Left lung (tissue), 10 donors: ENCODE measurements around the gene CD164L2. TPM values are rescaled to one million over a fixed set of nuclear protein-coding genes. Genes with fewer than 3 reads are reported as not detected.

Experiments
- ATAC-seq: fragments of 200-7000 bp; cut with Tn5 transposase; one replicate; pipeline ENCODE4 v1.9.1; 2020; ENCODE audit warnings: moderate library complexity
- DNase-seq, 4 donors: peaks; one replicate each; pipeline ENCODE4 v3.0.0-alpha.2; 2013 to 2020
- H3K27ac ChIP-seq, 2 donors: fragments of 200-600 bp; sonication (generic) in 1 of 2; one replicate each; pipeline versions ENCODE4 v1.5.0 to v1.8.0; 2020 to 2021
- H3K27me3 ChIP-seq, 2 donors: fragments of 200-600 bp; sonication (generic) in 1 of 2; one replicate each; pipeline versions ENCODE4 v1.5.0 to v1.8.0; 2020 to 2021
- H3K36me3 ChIP-seq, 2 donors: fragments of 200-600 bp; sonication (generic) in 1 of 2; one replicate each; pipeline versions ENCODE4 v1.5.0 to v1.8.0; 2020 to 2021
- H3K4me1 ChIP-seq, 2 donors: fragments of 200-600 bp; one replicate each; pipeline ENCODE4 v1.8.0; 2021
- H3K4me3 ChIP-seq, 2 donors: fragments of 200-600 bp; sonication (generic) in 1 of 2; one replicate each; pipeline versions ENCODE4 v1.5.0 to v1.8.0; 2020 to 2021; ENCODE audit warnings: mild to moderate bottlenecking in 1 of 2
- H3K9me3 ChIP-seq, 2 donors: fragments of 200-600 bp; sonication (generic) in 1 of 2; one replicate each; pipeline versions ENCODE4 v1.5.0 to v1.8.0; 2020 to 2021
- intact Hi-C, 2 donors: fragments of 100-400 bp; cut with DNase I; formaldehyde crosslinking; loops; one replicate each; pipeline versions ENCODE4 v1.11.2 to v1.14.2; 2022
- polyA plus RNA-seq, 6 donors: library from polyadenylated mRNA; unstranded; fragments of 120-200 nt; gene quantifications; one replicate each; pipeline ENCODE4 v1.2.1, GENCODE V29; 2013; ENCODE audit not compliant: insufficient read length in 6 of 6
- total RNA-seq, 2 donors: library from RNA; stranded (reverse); fragmentation: NEBNext Ultra II Directional; extraction: Animal tissue kit (Norgen Biotek cat#: 25700); gene quantifications; one replicate each; pipeline ENCODE4 v1.2.1, GENCODE V29; 2021
- TF ChIP-seq, protein P1 (sequence below), 2 donors: fragments of 200-600 bp; sonication (generic) in 1 of 2; IDR thresholded peaks; one replicate each; pipeline versions ENCODE4 v1.5.0 to v1.8.0; 2021; ENCODE audit warnings: antibody characterized with exemption in 2 of 2
- donor health status: DM: no; HTN: yes; CAD: no.
- donor health status: DM: no; HTN: no; CAD: no.

The CD164L2 gene
- total and polyA plus RNA-seq, 8 donors: 0.33 to 5.9 (median 1.7) TPM

DNA sequence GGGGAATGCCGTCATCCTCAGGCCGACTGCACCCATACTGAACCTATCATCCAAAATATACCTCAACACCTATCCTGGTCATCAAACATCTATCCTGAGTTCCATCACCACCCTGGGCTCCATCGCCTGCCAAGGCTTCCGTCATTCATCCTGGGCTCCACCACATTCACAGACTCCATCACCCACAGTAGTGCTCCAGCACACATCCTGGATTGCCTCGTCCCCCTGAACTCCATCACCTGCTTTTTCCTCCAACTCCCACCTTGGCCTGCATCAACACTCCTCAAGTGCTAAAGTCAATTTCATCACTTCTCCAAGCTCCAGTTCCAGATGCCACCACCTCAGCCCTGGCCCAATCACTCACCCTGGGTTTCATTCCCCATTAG, 24.2 kb downstream of the CD164L2 start:
- ATAC-seq (no peak), DNase-seq (no peak)
- no peaks in the 10 kb centered on the region for H3K27me3 ChIP-seq
- TF ChIP-seq, protein P1, sequence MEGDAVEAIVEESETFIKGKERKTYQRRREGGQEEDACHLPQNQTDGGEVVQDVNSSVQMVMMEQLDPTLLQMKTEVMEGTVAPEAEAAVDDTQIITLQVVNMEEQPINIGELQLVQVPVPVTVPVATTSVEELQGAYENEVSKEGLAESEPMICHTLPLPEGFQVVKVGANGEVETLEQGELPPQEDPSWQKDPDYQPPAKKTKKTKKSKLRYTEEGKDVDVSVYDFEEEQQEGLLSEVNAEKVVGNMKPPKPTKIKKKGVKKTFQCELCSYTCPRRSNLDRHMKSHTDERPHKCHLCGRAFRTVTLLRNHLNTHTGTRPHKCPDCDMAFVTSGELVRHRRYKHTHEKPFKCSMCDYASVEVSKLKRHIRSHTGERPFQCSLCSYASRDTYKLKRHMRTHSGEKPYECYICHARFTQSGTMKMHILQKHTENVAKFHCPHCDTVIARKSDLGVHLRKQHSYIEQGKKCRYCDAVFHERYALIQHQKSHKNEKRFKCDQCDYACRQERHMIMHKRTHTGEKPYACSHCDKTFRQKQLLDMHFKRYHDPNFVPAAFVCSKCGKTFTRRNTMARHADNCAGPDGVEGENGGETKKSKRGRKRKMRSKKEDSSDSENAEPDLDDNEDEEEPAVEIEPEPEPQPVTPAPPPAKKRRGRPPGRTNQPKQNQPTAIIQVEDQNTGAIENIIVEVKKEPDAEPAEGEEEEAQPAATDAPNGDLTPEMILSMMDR (IDR thresholded peaks at IDR 0.05): no peak
- H3K4me1 ChIP-seq: peaks cover 0 to 33% of the 10 kb centered on the region in 2 donors
- intact Hi-C loops: loop anchor here in 1 of 2 donors (5.0 kb wide), 1 partner anchor 33 kb away; the partner anchor contains the start of gene GPR3
- H3K9me3 ChIP-seq: no peaks in the 10 kb centered on the region
- H3K27ac ChIP-seq: no peak overlapping the region
- peaks cover 0 to 100% of the 10 kb centered on the region in 2 donors for H3K36me3 ChIP-seq
- no peak overlapping the region for H3K4me3 ChIP-seq

DNA sequence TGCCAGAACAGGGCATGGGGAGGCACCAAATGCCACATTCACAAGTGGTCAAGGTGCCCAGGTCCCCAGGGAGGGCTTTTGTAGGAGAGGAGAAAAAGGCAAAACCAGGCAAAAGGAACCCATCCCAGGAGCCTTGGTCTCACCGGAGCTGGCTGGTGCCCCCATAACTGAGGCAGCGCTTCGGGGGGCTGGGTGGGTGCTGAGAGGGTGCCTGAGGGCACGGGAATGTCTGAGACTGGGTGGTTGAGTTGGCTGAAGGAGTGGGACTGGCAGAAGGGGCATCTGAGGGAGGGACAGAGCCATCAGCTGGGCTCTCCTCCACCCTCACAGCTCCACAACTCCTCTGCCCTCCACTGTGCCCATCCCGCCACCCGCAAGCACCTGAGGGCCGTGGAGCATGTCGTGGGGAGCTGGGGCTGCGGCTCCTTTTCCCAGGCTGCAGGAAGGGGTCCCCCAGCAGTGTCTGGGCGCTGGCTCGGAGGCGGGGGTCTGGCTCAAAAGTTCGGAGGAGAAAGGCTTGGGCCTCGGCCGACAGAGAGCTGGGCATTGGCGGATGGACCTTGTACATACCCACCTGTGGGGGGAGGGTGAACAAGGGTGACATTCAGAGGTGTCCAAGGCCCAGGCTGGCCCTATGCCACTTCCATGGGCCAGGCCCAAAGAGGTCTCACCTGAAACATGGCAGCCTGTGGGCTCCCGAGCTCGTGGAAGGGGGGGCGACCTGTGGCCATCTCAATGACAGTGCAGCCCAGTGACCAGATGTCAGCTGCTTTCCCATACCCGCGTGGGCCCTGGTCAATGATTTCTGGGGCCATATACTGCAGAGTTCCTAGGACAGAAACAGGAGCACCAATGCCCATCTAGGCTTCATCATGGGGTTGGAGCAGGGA, 24.9 kb downstream of the CD164L2 start:
- Histone ChIP-seq H3K27me3 (no peaks in the 10 kb centered on the region), H3K9me3 (no peaks in the 10 kb centered on the region), H3K4me1 (peaks cover 0 to 31% of the 10 kb centered on the region in 2 donors), H3K27ac (no peak overlapping the region), H3K36me3 (peaks cover 0 to 100% of the 10 kb centered on the region in 2 donors), H3K4me3 (no peak overlapping the region)
- intact Hi-C loops: loop anchor here in 1 of 2 donors (5.0 kb wide), 1 partner anchor 34 kb away; the partner anchor contains the start of gene GPR3
- ATAC-seq: no peak
- DNase-seq: no peak
- TF ChIP-seq, protein P1 (IDR thresholded peaks at IDR 0.05): no peak

DNA sequence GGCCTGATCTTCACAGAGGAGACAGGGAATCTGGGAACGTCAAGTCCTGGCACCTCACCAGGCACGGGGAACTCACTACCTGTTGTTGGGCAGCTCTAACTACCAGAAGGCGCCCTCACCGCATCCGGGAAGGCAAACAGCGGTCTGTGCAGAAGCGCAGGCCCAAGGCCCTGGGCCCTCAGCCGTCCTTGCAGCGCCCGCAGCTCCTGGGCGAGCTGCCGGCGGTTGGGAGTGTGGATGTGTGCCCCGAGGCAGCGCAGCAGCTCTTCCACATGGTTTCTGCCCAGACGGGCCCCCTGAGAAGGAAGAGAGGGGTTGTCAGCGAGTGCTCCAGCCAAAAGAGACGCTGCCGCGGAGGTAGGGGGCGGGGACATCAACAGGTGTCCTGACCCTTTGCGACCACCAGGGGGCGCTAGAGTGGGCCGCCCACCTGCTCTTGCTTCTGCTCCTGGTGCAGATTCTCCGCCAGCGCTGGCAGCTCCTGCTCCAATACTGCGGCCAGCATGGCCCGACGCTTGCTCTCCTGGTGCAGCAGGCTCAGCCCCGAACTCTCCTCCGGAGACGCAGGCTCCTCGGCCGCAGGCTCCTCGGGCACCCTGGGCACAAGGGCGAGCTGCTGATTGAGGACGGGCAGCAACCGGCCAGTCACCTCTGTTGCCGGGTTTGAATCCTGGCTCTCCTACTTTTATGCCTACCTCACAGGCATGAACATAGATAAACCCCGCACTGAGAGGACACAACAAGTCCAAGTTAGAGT, 25.7 kb downstream of the CD164L2 start:
- ATAC-seq (peak; percentile 82), DNase-seq (peak in 3 of 4 donors; percentile 75 to 95 (median 78))
- Histone ChIP-seq H3K4me3 (no peak overlapping the region), H3K4me1 (peaks cover 0 to 31% of the 10 kb centered on the region in 2 donors), H3K27ac (peak overlapping the region in 1 of 2 donors; percentile 45), H3K27me3 (no peaks in the 10 kb centered on the region), H3K36me3 (peaks cover 0 to 99% of the 10 kb centered on the region in 2 donors), H3K9me3 (no peaks in the 10 kb centered on the region)
- intact Hi-C loops: loop anchor here in 1 of 2 donors (5.0 kb wide), 1 partner anchor 35 kb away; the partner anchor contains the start of gene GPR3
- TF ChIP-seq, protein P1 (IDR thresholded peaks at IDR 0.05): peak; percentile 98 to 99

DNA sequence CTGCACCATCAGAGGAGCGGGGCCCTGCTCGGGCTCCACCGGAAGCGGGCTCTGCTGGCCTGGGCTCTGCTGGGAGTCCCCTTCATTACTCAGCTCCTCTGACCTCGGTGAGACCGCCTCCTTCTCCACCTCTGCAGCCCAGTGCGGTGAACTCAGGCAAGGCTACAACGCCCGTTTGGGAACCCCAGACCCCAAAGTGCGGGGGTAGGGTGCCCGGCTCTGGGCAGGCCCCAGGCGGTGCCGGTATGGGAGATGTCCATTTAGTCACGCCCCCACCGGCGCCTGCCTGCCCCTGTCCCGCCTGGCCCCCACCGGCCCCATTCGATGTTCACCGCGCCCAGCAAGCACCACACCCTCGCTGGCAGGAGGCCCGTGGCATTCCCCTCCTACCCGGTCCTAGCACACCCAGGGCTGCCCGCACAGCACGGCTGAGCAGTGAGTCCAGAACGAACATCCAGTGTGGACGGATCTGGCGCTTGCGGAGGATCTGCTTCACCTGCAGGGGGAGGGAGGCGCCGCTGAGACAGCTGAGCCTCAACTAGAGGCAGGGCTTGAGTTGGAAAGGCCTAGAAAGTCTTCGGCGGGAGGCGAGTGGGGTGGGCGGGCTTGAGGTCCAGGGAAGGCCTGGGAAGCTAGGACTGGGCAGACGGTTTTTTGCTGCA, 26.4 kb downstream of the CD164L2 start:
- ATAC-seq: no peak
- Histone ChIP-seq H3K36me3 (peaks cover 0 to 92% of the 10 kb centered on the region in 2 donors), H3K9me3 (no peaks in the 10 kb centered on the region), H3K27ac (peak overlapping the region in 1 of 2 donors; percentile 45), H3K4me1 (peaks cover 0 to 31% of the 10 kb centered on the region in 2 donors), H3K27me3 (no peaks in the 10 kb centered on the region), H3K4me3 (no peak overlapping the region)
- DNase-seq: peak in 1 of 4 donors; percentile 76
- TF ChIP-seq, protein P1 (IDR thresholded peaks at IDR 0.05): no peak
- intact Hi-C loops: loop anchor here in 1 of 2 donors (5.0 kb wide), 1 partner anchor 36 kb away; the partner anchor contains the start of gene GPR3
